ENCODE data around the gene DOCK3.

- no peak for TF ChIP-seq EP300 (IDR thresholded peaks at IDR 0.05)
- TF ChIP-seq, protein P1, sequence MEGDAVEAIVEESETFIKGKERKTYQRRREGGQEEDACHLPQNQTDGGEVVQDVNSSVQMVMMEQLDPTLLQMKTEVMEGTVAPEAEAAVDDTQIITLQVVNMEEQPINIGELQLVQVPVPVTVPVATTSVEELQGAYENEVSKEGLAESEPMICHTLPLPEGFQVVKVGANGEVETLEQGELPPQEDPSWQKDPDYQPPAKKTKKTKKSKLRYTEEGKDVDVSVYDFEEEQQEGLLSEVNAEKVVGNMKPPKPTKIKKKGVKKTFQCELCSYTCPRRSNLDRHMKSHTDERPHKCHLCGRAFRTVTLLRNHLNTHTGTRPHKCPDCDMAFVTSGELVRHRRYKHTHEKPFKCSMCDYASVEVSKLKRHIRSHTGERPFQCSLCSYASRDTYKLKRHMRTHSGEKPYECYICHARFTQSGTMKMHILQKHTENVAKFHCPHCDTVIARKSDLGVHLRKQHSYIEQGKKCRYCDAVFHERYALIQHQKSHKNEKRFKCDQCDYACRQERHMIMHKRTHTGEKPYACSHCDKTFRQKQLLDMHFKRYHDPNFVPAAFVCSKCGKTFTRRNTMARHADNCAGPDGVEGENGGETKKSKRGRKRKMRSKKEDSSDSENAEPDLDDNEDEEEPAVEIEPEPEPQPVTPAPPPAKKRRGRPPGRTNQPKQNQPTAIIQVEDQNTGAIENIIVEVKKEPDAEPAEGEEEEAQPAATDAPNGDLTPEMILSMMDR (IDR thresholded peaks at IDR 0.05) = no peak
Measured at GRCh38 chr3:50689558-50689957, 14.8 kb downstream of the DOCK3 start.
